ENCODE results near the gene EHD2. TPM values are rescaled to one million over a fixed set of nuclear protein-coding genes. Genes with fewer than 3 reads are reported as not detected.

Gene EHD2
- polyA plus RNA-seq, 4 donors = 30.6 to 40.0 (median 34.9) TPM

Other genes starting within 250 kb of the EHD2 start
- gene SLC8A2, start 241.5 kb upstream of the EHD2 start, polyA plus RNA-seq (ENCODE audit: insufficient read length in 4 of 4) = under 1 TPM in 3 of 4 donors, not detected in 1; 0.06 to 0.25 (median 0.20) TPM
- gene KPTN, start 229.2 kb upstream of the EHD2 start, polyA plus RNA-seq (ENCODE audit: insufficient read length in 4 of 4) = 10 to 100 TPM; 10.9 to 12.8 (median 11.6) TPM
- 100 to 1,000 TPM; 155 to 167 (median 163) TPM for gene NAPA, start 198.4 kb upstream of the EHD2 start, polyA plus RNA-seq (ENCODE audit: insufficient read length in 4 of 4)
- gene ZNF541, start 140.3 kb upstream of the EHD2 start, polyA plus RNA-seq (ENCODE audit: insufficient read length in 4 of 4) = under 1 TPM; 0.18 to 0.26 (median 0.20) TPM
- 10 to 100 TPM; 10.7 to 15.2 (median 12.5) TPM for gene BICRA, start 104.3 kb upstream of the EHD2 start, polyA plus RNA-seq (ENCODE audit: insufficient read length in 4 of 4)
- gene NOP53, start 32.1 kb downstream of the EHD2 start, polyA plus RNA-seq (ENCODE audit: insufficient read length in 4 of 4) = 100 to 1,000 TPM; 346 to 460 (median 376) TPM
- gene SELENOW, start 65.3 kb downstream of the EHD2 start, polyA plus RNA-seq (ENCODE audit: insufficient read length in 4 of 4) = 100 to 1,000 TPM; 133 to 161 (median 144) TPM
- not detected for gene TPRX1, start 91.1 kb downstream of the EHD2 start, polyA plus RNA-seq (ENCODE audit: insufficient read length in 4 of 4)
- under 1 TPM in 2 of 4 donors, not detected in 2; 0.14 to 0.18 TPM for gene CRX, start 108.5 kb downstream of the EHD2 start, polyA plus RNA-seq (ENCODE audit: insufficient read length in 4 of 4)
- gene TPRX2, start 145.8 kb downstream of the EHD2 start, polyA plus RNA-seq (ENCODE audit: insufficient read length in 4 of 4) = not detected
- gene SULT2A1, start 172.9 kb downstream of the EHD2 start, polyA plus RNA-seq (ENCODE audit: insufficient read length in 4 of 4) = under 1 TPM in 1 of 4 donors, not detected in 3; 0.12 TPM

All from right renal pelvis (tissue), 4 donors.